ENCODE data around the gene VWA2.

The VWA2 gene

DNA sequence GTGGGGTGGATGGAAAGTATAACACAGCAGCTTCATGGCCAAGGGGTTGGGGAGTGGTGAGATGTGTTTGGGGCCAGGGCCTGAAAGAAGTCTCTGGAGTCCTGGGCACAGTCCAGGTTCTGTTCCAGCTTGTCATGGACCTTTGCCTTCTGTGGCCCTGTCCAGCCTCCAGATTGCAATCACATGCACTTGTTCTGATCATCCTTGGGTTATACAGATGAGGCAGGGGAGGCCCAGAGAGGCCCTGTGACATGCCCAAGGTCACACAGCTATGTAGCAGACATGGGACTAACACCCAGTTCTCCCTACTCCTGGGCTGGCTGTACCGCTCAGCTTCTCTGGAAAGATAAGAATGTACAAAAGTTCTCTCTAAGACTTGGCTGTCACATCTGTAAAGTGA, 11.7 kb downstream of the VWA2 start:
- no peak for DNase-seq

DNA sequence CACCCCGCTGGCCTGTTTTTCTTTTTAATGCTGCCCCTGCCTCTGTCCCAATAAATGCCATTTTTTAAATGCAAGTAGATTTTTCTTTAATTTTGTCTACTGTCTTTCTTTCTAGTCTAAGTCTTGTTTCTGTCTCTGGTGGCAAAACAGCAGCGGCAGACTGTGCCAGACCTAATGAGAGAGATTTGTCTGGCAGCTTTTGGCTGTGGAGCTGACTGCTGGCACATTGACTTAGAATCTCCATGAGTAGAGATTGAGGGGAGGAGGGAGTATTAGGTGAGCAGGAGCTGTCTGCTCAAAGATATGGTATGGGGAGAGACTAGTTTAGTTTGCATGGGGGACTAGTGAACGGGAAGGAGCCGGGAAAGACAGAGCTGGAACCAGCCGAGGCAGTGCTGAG, 13.0 kb downstream of the VWA2 start:
- no peak for DNase-seq

- no peak for DNase-seq
Observed at GRCh38 chr10:114252883-114253282, 13.8 kb downstream of the VWA2 start.

DNA sequence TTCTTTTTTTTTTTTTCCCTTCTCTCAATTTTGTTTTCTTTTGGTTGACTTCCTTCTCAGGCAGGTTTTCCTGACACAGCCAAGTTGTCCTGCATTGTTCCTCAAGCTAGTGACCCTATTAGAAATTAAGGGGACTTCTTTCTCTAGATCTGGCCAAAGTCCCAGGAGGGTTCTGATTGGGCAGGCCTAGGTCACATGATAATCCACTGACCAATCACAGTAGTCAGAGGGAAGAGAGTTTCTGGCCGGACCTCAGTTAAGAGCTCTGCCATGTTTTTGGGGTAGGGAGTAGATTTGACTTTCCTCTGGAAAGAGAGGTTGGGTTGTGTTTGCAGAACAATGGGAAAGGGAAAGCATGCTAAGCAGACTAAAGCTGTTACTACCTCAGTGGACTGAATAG, 16.2 kb downstream of the VWA2 start:
- DNase-seq = no peak

- DNase-seq = no peak
Observed at GRCh38 chr10:114256008-114256765, 17.1 kb downstream of the VWA2 start.

GRCh38 chr10:114256822-114257221, 17.8 kb downstream of the VWA2 start:
- no peak for DNase-seq

DNA sequence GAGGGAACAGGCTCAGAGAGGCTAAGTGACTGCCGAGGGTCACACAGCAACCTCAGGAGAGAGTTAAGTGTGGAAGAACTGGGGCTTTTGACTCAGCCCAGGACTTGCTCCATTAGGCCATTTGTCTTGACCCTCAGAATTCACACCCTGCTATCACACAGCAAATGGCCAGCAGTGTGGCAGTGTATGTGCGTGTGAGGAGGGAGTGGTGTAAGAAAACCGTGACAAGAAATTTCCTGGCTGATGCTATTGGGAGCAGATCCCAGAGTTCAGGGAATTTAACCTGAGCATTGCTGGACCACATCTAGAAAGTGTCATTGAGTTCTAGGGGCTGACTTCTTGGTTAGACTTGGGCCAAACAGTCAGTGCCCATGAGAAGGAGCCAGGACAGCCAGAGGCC, 18.4 kb downstream of the VWA2 start:
- DNase-seq = no peak

- DNase-seq = no peak
Observed at GRCh38 chr10:114258274-114258840, 19.3 kb downstream of the VWA2 start.

DNA sequence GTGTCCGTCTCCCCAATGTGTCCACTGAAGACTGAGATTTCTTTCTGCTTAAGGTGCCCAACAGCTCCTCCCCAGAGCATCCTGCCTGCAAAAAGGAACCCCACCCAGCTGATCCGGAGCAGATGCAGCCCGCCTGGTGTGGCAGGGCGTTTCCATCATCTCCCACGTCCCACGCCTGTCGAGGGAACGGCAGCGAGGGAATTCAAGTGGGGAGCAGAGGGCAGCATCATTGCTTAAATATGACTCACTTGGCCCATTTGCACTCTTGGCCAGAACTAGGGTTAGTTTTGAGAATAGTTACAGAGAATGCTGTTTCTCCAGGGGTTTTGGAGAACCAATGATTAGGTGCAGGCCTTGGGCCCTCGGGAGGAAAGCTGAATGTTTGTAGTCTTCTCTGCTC, 20.8 kb downstream of the VWA2 start:
- no peak for DNase-seq

GRCh38 chr10:114260366-114260765, 21.3 kb downstream of the VWA2 start:
- DNase-seq = no peak

- DNase-seq = no peak
Observed at GRCh38 chr10:114261076-114261475, 22.0 kb downstream of the VWA2 start.

DNA sequence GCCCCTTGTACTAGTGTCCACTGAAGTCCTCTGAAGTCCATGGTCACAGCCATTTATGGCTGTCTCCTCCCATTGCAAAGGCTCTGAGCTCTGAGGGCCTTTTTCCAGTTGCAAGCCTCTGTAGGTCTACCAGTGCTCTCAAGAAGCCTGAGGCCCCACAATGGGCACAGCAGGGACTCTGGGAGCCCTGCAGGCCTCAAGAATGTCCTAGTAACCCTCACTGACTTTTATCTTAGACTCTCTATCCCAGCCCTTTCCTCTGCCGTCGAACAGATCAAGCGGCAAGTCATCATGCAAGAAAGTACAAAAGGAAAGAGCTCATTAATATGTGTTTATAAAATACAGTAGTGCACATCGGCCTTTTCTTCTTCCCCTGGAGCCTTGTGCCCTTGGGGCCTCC, 23.4 kb downstream of the VWA2 start:
- DNase-seq = no peak

GRCh38 chr10:114265392-114266053, 26.5 kb downstream of the VWA2 start:
- no peak for DNase-seq

- no peak for DNase-seq
Observed at GRCh38 chr10:114266521-114266920, 27.5 kb downstream of the VWA2 start.

DNA sequence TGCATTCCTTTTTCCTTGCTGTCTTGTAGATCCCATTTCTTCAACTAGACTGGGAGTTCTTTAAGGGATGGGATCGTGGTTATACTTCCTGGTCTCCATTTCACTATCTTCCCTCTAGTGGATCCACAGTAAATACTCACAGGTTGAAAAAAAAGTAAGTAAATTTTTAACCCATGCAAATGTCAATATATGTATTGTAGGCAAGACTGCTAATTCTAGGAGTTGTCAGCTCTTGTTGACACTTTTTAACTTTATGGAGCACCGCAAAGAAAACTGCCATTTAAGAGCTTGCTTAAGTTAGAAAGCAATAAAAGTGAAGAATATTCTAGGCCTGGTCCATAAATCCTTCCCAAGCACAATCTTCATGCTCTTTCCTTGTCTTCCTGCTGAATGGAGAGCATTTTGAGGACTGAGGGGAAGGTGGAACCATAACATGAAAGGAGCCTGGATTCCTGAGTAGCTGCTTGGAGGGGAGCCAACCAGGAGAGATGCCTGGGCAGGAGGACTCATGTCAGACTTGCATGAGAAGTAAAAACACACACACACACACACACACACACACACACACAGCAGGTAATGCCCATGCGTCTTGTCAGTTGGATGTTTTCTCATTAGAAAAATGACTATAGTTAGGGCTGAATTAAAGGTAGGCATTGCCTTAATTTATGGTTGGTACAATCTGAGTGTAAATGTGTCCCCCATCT, 32.2 kb downstream of the VWA2 start:
- DNase-seq = no peak

DNA sequence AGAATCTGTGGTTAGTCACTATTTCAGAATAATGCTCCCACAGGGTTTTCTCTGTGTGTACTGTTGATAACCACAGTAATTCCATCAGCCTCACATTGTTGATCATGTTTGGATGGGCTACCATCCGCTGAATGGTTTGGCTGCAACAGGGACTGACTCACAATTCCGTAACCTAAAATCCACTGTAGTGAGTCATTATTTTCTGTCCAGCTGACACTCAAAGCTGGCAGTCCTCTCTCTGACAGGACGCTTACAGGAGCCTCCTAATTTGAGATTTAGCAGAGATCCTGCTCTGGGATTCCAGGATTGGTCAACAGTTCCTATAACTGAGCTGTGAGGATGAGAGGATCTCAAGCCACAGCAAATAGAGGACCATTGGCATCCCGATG, 32.7 kb downstream of the VWA2 start:
- no peak for DNase-seq

DNA sequence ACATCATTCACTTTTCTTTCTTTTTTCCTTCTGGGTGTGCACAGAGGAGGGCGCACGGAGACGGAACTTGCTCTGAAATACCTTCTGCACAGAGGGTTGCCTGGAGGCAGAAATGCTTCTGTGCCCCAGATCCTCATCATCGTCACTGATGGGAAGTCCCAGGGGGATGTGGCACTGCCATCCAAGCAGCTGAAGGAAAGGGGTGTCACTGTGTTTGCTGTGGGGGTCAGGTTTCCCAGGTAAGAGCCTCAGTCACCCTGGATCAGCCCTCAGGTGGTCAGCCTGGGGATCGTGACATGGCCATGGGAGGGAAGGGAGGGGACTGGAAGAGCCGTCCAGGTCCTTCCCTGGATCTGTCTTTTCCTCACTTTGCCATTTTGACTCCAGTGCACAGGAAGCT, 33.6 kb downstream of the VWA2 start:
- no peak for DNase-seq

DNA sequence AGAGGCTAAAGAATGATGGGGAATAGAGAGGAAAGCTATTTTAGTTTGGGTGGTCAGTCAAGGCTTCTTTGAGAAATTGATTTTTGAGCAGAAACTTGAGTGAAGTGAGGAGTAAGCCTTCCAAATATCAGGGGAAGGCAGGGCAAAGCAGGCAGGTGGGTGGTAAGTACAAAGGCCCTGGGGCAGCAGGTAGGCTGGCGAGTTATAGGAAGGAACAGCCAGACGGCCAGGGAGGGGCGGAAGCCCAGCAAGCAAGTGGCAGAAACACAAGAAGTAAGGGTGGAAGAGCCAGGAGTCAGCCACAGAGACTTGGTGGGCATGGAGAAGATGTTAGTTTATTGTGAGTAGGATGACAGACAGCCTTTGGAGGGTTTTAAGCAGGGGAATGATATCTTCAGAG, 34.9 kb downstream of the VWA2 start:
- no peak for DNase-seq

GRCh38 chr10:114274616-114275453, 35.8 kb downstream of the VWA2 start:
- DNase-seq = no peak

DNA sequence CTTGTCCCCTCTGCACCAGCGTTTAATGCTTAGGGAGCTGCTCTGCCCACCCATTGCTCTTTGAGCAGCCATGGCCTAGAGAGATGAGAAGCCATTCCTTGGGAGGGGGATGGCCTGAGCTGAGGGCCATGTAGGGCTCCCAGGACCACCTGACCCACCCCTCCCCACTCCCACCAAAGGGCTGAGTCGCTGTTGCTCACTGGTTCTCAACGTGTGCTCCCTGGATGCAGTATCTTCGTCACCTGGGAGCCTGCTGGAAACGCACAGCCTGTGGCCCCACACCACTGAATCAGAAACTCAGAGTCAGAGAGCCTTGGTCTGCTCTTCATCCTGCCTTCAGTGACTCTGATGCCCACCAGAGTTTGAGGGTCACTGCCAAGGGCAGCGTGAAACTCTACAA, 37.0 kb downstream of the VWA2 start:
- no peak for DNase-seq

DNA sequence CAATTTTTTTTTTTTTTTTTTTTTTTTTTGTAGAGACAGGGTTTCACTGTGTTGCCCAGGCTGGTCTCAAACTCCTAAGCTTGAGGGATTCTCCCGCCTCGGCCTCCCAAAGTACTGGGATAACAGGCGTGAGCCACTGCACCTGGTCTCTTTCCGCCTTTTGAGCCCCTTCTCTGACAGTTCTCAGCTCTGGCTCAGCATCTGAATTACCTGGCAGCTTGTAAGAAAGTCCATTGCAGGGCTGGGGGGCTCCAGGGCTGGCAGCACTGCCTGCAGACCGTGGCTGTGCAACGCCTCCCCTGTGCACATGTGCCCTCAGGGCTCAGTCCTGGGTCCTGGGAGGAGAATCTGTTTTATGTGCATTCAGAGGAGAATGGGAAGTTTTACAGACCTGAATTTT, 37.6 kb downstream of the VWA2 start:
- DNase-seq = no peak

- DNase-seq = no peak
Observed at GRCh38 chr10:114278140-114278883, 39.3 kb downstream of the VWA2 start.
